ENCODE data around the gene CMTM6. TPM values are rescaled to one million over a fixed set of nuclear protein-coding genes. Genes with fewer than 3 reads are reported as not detected.

The CMTM6 gene
- total and polyA plus RNA-seq, 9 donors = 21.8 to 37.4 (median 22.5) TPM

DNA sequence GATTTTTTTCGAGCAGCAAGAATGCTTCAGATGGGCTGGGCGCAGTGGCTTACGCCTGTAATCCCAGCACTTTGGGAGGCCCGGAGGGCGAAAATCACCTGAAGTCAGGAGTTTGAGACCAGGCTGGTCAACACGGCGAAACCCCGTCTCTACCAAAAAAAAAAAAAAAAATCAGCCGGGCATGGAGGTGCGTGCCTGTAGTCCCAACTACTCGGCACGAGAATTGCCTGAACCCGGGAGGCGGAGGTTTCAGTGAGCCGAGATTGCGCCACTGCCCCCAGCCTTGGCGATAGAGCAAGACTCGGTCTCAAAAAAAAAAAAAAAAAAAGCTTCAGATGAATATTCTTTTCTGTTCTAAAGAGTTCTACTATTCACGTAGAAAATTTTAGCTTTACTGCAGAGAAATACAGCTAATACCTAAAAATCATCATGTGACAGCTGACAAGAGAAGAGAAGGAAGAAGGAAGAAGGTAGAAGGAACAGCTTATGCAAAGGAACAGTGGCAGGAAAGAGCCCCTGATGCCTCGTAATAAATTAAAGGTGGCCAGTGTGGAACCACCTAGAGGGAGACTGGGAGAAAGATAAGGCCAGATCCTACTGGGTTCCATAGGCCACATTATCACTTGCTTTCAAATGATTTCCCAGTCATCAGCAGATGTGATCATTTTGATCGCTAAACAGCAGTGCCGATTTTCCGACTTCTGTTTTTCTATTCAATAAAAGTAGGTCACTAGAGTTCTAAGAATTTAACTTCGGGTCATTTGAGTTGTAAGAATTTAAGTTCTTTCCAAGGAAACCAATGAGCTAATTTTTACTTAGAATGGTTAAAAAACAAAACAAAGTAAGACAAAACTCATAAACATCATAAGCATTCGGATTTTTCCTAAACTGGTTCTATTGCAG lies 1.5 kb downstream of the CMTM6 start:
- Histone ChIP-seq H3K4me1 (ENCODE audit: control insufficient read depth, insufficient read depth, low read length) (no peaks in the 10 kb centered on the region), H3K4me3 (ENCODE audit: low read length) (peak overlapping the region; percentile 98), H3K9me3 (replicated peaks; ENCODE audit: control insufficient read depth, low read depth, low read length) (no peaks in the 10 kb centered on the region), H3K27ac (ENCODE audit: low read length) (peak overlapping the region; percentile 99), H3K36me3 (ENCODE audit: control insufficient read depth, insufficient read depth, low read length) (no peaks in the 10 kb centered on the region), H3K27me3 (ENCODE audit: control insufficient read depth, insufficient read depth, low read length) (no peaks in the 10 kb centered on the region)
- DNase-seq = no peak
- WGBS (ENCODE audit: insufficient coverage) = 89% methylated on average over 11 of the region's 25 CpGs

DNA sequence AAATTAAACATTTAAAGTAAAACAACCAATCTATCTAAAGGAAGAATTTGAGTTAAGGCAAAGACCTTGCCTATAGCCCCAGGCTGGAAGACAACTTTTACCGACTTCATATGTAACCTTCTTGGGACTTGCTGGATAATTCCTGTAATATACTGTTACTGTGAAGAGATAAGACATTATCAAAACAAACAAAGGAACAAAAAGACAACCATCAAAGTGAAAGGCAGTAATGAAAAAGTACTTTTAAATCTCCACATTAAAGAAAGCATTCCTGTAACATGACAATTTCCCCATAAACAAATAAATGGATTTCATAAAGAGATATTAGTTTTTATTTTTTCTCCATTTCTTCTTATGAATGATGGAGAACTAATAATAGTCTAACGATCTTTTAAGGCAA lies 2.4 kb downstream of the CMTM6 start:
- no CpG with 5 or more reads among the region's 2 CpGs for WGBS (ENCODE audit: insufficient coverage)
- Histone ChIP-seq H3K36me3 (ENCODE audit: control insufficient read depth, insufficient read depth, low read length) (no peaks in the 10 kb centered on the region), H3K4me3 (ENCODE audit: low read length) (no peak overlapping the region), H3K4me1 (ENCODE audit: control insufficient read depth, insufficient read depth, low read length) (no peaks in the 10 kb centered on the region), H3K27ac (ENCODE audit: low read length) (no peak overlapping the region), H3K9me3 (replicated peaks; ENCODE audit: control insufficient read depth, low read depth, low read length) (no peaks in the 10 kb centered on the region), H3K27me3 (ENCODE audit: control insufficient read depth, insufficient read depth, low read length) (no peaks in the 10 kb centered on the region)
- DNase-seq = no peak

DNA sequence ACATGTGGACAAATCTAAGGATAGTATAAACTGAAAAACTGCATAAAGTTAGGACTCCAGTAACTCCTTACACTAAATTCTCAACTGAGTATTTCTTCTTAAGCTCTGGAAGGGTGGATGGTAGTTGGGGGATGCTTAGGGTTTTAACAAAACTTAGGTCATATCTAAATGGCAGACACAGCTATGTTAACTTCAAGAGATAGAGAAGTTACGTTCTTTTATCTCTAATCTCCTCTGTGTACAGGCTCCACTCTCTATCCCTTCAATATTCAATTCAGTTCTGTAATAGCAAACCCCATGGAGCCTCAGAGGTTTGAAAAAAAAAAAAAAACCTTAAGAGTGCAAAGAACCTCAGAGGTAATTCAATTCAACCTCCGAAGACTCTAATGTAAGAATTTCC lies 3.1 kb downstream of the CMTM6 start:
- DNase-seq = no peak
- Histone ChIP-seq H3K27me3 (ENCODE audit: control insufficient read depth, insufficient read depth, low read length) (no peaks in the 10 kb centered on the region), H3K27ac (ENCODE audit: low read length) (no peak overlapping the region), H3K9me3 (replicated peaks; ENCODE audit: control insufficient read depth, low read depth, low read length) (no peaks in the 10 kb centered on the region), H3K4me1 (ENCODE audit: control insufficient read depth, insufficient read depth, low read length) (no peaks in the 10 kb centered on the region), H3K36me3 (ENCODE audit: control insufficient read depth, insufficient read depth, low read length) (no peaks in the 10 kb centered on the region), H3K4me3 (ENCODE audit: low read length) (no peak overlapping the region)
- no CpG with 5 or more reads among the region's 2 CpGs for WGBS (ENCODE audit: insufficient coverage)

DNA sequence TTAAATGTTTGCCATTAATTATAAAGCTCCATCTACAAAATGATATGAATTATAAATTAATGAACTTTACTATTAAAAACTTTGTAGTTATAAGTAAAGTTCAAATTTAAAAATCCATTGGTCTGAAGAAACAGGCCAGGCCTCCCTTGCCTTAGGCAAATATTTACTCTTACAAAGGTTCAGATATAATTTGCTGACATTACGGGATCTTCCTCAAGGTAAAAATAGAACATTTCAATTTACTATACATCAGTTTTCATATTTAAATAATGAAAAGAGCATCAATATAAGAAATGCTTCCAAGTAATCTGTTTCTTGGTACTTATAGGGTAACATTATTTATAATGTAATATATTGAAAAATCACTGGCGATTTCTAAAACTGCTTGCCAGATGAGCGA lies 3.7 kb downstream of the CMTM6 start:
- no peaks in the 10 kb centered on the region for H3K9me3 ChIP-seq (replicated peaks; ENCODE audit: control insufficient read depth, low read depth, low read length)
- no CpG with 5 or more reads among the region's 3 CpGs for WGBS (ENCODE audit: insufficient coverage)
- H3K27me3 ChIP-seq (ENCODE audit: control insufficient read depth, insufficient read depth, low read length) = no peaks in the 10 kb centered on the region
- no peak overlapping the region for H3K27ac ChIP-seq (ENCODE audit: low read length)
- no peak for DNase-seq
- H3K36me3 ChIP-seq (ENCODE audit: control insufficient read depth, insufficient read depth, low read length) = no peaks in the 10 kb centered on the region
- no peak overlapping the region for H3K4me3 ChIP-seq (ENCODE audit: low read length)
- no peaks in the 10 kb centered on the region for H3K4me1 ChIP-seq (ENCODE audit: control insufficient read depth, insufficient read depth, low read length)

DNA sequence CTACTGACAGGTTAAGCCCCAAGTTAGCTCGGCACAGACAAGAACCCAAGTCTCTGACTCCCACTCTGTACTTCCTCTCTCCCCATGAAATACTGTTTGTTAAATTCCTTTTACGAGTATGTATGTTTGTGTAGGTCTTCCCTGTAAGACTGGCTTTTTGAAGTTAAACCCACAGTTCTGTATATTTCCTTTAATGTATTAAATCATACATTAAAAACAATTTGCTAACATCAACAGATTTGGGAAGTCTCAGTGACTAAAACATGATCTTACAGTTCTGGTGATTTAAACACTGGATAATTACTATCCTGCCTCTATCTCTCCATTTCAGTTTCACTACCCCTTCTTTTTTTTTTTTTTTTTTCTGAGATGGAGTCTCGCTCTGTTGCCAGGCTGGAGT lies 4.4 kb downstream of the CMTM6 start:
- DNase-seq = no peak
- H3K36me3 ChIP-seq (ENCODE audit: control insufficient read depth, insufficient read depth, low read length) = no peaks in the 10 kb centered on the region
- no peaks in the 10 kb centered on the region for H3K4me1 ChIP-seq (ENCODE audit: control insufficient read depth, insufficient read depth, low read length)
- no peaks in the 10 kb centered on the region for H3K9me3 ChIP-seq (replicated peaks; ENCODE audit: control insufficient read depth, low read depth, low read length)
- H3K27ac ChIP-seq (ENCODE audit: low read length) = no peak overlapping the region
- H3K27me3 ChIP-seq (ENCODE audit: control insufficient read depth, insufficient read depth, low read length) = no peaks in the 10 kb centered on the region
- no CpG with 5 or more reads among the region's 3 CpGs for WGBS (ENCODE audit: insufficient coverage)
- H3K4me3 ChIP-seq (ENCODE audit: low read length) = no peak overlapping the region

DNA sequence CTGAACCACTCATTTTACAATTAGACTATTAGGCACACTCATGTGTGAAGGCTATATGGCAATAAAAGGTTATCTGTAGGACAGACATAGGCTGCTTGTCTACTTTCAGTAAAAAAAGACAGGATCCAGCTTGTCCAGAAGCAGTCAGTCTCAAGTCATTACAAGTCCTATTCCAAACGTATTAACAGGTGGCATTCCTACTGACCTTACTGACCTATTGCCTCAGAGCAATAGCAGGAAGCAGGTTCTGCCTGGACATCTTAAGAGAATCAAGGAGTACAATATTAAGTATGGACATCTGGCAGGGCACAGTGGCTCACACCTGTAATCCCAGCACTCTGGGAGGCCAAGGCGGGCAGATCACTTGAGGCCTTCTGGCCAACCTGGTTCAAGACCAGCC lies 7.0 kb downstream of the CMTM6 start:
- Histone ChIP-seq H3K27me3 (ENCODE audit: control insufficient read depth, insufficient read depth, low read length) (no peaks in the 10 kb centered on the region), H3K27ac (ENCODE audit: low read length) (no peak overlapping the region), H3K4me3 (ENCODE audit: low read length) (no peak overlapping the region), H3K4me1 (ENCODE audit: control insufficient read depth, insufficient read depth, low read length) (no peaks in the 10 kb centered on the region), H3K36me3 (ENCODE audit: control insufficient read depth, insufficient read depth, low read length) (no peaks in the 10 kb centered on the region), H3K9me3 (replicated peaks; ENCODE audit: control insufficient read depth, low read depth, low read length) (no peaks in the 10 kb centered on the region)
- DNase-seq = no peak
- 100% methylated on average over 1 of the region's 2 CpGs for WGBS (ENCODE audit: insufficient coverage)

DNA sequence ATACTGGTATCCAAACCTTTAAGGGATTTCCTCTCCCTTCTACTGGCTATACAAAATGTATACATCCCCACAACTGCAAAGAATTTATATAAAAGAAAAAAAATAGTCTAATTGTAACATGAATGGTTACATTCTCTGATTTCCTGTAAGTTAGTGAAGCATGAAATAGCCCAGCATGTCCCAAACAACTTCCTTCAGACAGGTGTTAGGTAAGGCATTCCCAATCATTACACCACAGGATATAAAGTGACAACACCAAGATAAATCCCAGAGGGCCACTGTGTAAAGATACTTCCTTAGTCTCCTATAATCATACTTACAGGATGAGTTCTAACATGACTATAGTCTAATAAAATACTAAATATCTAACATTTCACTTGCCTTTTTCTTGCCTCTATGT lies 7.6 kb downstream of the CMTM6 start:
- Histone ChIP-seq H3K36me3 (ENCODE audit: control insufficient read depth, insufficient read depth, low read length) (no peaks in the 10 kb centered on the region), H3K4me1 (ENCODE audit: control insufficient read depth, insufficient read depth, low read length) (no peaks in the 10 kb centered on the region), H3K9me3 (replicated peaks; ENCODE audit: control insufficient read depth, low read depth, low read length) (no peaks in the 10 kb centered on the region), H3K4me3 (ENCODE audit: low read length) (no peak overlapping the region), H3K27me3 (ENCODE audit: control insufficient read depth, insufficient read depth, low read length) (no peaks in the 10 kb centered on the region), H3K27ac (ENCODE audit: low read length) (no peak overlapping the region)
- DNase-seq = no peak

DNA sequence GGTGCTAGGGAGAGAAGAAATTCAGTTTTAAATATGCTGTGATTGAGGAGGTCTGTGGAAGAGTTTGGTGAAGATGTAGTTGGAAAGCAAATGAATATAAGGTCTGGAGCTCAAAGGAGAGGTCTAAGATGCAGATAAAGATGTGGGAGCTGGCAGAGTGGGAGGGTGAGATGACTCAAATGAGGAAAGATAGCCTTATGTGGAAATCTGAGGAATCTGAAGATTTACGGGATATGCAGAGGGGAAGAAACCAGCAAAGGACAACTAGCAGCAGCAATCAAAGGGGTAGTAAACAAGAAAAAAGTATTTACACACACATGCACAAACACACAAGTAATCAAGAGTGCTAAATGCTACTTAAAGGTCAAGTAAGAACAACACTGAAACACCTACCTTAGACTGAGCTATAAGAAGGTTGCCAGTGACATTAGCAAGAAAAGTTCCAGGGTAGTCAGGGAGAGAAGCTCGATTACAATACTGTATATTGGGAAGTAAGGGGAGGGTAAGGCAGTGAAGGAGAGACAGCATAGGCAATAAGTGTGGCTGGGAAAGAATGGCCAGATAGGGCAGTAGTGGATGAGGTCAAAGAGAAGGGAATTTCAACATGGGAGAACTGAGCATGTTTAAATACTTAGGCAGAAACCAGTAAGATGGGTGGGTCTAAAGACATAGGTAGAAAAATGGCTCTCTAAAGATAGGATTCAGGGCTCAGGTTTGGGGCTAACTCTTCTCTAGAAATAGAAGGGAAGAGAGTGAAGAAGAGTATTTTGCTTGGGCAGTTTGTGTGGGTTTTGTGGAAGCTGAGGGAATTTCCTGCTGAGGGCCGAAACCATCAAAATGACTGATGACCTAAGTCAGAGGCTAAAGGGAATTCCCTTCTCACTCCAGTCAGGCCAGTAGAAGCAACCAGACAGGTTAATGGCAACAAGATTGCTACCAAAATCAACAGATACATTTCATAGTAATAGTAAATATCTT lies 8.9 kb downstream of the CMTM6 start:
- no peak for DNase-seq
- Histone ChIP-seq H3K4me1 (ENCODE audit: control insufficient read depth, insufficient read depth, low read length) (no peaks in the 10 kb centered on the region), H3K36me3 (ENCODE audit: control insufficient read depth, insufficient read depth, low read length) (no peaks in the 10 kb centered on the region), H3K27me3 (ENCODE audit: control insufficient read depth, insufficient read depth, low read length) (no peaks in the 10 kb centered on the region), H3K4me3 (ENCODE audit: low read length) (no peak overlapping the region), H3K9me3 (replicated peaks; ENCODE audit: control insufficient read depth, low read depth, low read length) (no peaks in the 10 kb centered on the region), H3K27ac (ENCODE audit: low read length) (no peak overlapping the region)
- WGBS (ENCODE audit: insufficient coverage) = 83% methylated on average over 1 of the region's 3 CpGs

DNA sequence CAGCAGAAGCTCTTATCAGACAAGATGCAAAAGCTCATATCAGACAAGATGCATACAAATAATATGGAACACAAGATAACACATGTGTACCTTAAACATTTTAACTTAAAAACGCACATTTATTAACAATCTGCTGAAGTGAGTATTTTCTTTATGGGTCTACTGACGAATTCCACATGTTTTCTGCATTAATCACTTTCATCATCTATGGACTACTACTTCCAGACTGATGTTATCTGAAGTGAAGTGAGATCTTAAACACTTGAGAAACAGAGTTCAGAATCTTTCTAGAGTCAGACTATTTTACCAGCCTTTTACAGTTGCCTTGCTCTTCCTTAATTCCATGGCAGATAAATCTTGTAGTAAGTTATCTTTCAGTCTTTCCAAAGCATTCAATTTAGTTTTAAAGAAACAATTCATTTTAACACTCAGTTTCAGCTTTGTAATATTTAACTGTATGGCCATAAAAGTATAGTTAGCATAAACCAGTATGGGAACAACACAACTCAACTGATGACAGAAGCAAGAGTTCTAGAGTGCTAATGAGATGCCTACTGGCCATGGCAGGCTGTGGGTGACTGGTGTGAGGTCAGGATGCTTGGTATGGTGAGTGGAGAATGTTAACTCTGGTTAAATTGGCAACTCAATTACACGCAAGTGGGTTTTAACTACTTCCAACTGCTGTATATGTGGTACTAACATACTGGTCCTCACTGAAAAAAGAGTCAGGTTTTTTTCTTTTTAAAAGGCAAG lies 9.8 kb downstream of the CMTM6 start:
- no peaks in the 10 kb centered on the region for H3K4me1 ChIP-seq (ENCODE audit: control insufficient read depth, insufficient read depth, low read length)
- H3K27ac ChIP-seq (ENCODE audit: low read length) = no peak overlapping the region
- no peaks in the 10 kb centered on the region for H3K9me3 ChIP-seq (replicated peaks; ENCODE audit: control insufficient read depth, low read depth, low read length)
- no peaks in the 10 kb centered on the region for H3K36me3 ChIP-seq (ENCODE audit: control insufficient read depth, insufficient read depth, low read length)
- no peaks in the 10 kb centered on the region for H3K27me3 ChIP-seq (ENCODE audit: control insufficient read depth, insufficient read depth, low read length)
- DNase-seq = no peak
- no peak overlapping the region for H3K4me3 ChIP-seq (ENCODE audit: low read length)
- no CpG with 5 or more reads among the region's 3 CpGs for WGBS (ENCODE audit: insufficient coverage)

Measured in muscle of leg (tissue), 11 donors.